A673 (cell line): ENCODE data around the gene LAMA5.

Experiments used
- CTCF ChIP-seq: fragments of 300-800, 200-600 bp; sonication (generic); conservative IDR thresholded peaks from 2 replicates; pipeline ENCODE4 v1.5.1; 2017; ENCODE audit warnings: low read depth, mild to moderate bottlenecking, antibody characterized with exemption, low read length, moderate library complexity, mixed read lengths
- EZH2 ChIP-seq: fragments of 200-600 bp; sonication (generic); IDR thresholded peaks from 2 replicates; pipeline ENCODE4 v1.6.1; 2017; ENCODE audit warnings: borderline replicate concordance, low read depth, mild to moderate bottlenecking, mixed read lengths, antibody characterized with exemption, low read length; ENCODE audit not compliant: poor library complexity, severe bottlenecking

- TF ChIP-seq CTCF (no peak), EZH2 (no peak)
Observed at GRCh38 chr20:62268228-62268900, 98.7 kb downstream of the LAMA5 start.
